HG03571 (cell line): ENCODE measurements around the gene CSF3.

Experiments used
- ATAC-seq: cut with Tn5 transposase; IDR thresholded peaks from one replicate; pipeline ENCODE4 v1.9.1; 2021; ENCODE audit not compliant: unreplicated experiment

CSF3 gene

GRCh38 chr17:40059729-40060475 is 44.7 kb downstream of the CSF3 start:
- no peak for ATAC-seq

- no peak for ATAC-seq
These were observed 45.8 kb downstream of the CSF3 start for GRCh38 chr17:40060887-40061608.

GRCh38 chr17:40061609-40062038 is 46.4 kb downstream of the CSF3 start:
- ATAC-seq: no peak

- ATAC-seq: no peak
These were observed 47.3 kb downstream of the CSF3 start, which contains the start of gene THRA for GRCh38 chr17:40062329-40063186. THRA (plus strand) TSS chr17:40062965; CDS start chr17:40074489, 11,524 bp downstream.

DNA sequence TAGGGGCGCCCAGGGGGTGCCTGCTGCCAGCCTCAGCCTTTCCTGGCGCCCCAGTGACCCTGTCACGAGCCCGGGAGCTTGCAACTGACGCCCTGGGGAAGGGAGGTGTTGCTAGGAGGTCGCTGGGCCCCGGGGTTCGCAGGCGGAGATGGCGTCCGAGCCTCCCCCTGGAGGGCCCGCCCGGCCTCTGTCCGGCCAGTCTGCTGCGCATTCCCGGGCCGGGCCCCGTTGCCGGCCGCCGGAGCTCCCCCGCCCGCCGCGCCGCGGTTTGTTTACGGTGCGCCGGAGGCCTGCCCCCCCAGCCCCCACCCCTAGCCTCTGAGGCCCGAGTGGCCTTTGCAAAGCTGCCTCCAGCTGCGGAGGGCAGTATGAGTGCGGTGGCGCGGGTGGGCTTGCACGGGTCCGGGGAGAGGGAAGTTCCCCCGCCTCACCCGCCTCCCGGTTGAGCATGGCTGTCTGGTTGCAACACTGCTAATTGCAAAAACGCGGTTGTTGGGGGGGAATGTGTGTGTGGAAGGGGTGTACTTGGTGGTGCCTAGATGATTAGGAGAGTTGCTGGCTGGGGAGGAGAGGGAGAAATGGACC is 48.0 kb downstream of the CSF3 start:
- no peak for ATAC-seq

- ATAC-seq: no peak
These were observed 48.8 kb downstream of the CSF3 start for GRCh38 chr17:40063901-40064531.

DNA sequence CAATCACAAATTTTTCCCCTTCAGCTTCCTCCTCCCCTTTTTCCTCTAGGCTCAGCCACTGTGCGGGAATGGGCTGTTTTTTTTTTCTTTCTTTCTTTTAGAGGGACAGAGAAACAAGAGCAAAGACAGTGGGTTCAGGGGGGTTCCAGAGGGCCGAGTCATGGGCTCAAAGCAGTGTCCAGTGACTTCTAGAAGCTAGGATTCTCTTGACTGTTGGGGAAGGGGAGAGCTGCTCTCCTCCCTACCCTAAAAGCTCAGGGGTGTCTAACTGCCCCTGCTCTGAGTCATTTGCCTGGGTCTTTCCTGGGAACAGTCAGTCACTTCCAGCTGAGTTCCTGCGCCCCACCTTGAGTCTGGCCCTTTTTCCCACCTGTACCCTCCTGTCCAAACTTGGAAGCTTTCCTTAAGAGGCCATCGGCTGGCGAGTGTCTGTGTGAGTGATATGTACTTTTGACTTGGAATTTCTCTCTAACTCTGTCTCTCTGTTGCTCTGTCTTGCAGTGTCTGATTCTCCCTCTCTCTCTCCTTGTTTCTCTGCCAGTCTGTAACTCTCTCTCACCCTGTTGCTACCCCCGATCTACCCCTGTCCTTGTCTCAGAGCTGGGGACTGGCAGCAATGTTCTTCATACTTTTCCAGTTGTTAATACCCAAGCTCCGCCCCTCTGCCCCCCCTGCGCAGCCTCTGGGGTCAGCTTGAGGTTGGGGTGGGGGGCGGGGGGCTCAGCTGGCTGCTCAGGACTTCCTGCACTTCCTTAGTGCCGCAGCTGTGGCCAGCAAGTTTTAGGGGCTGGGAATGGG is 49.9 kb downstream of the CSF3 start:
- no peak for ATAC-seq

- no peak for ATAC-seq
These were observed 50.7 kb downstream of the CSF3 start for GRCh38 chr17:40065769-40066510.
